Measurements from ENCODE around the gene SMAP2.
A peak's percentile ranks its signal among the peaks of the same experiment; 100 is the strongest.

Gene SMAP2

DNA sequence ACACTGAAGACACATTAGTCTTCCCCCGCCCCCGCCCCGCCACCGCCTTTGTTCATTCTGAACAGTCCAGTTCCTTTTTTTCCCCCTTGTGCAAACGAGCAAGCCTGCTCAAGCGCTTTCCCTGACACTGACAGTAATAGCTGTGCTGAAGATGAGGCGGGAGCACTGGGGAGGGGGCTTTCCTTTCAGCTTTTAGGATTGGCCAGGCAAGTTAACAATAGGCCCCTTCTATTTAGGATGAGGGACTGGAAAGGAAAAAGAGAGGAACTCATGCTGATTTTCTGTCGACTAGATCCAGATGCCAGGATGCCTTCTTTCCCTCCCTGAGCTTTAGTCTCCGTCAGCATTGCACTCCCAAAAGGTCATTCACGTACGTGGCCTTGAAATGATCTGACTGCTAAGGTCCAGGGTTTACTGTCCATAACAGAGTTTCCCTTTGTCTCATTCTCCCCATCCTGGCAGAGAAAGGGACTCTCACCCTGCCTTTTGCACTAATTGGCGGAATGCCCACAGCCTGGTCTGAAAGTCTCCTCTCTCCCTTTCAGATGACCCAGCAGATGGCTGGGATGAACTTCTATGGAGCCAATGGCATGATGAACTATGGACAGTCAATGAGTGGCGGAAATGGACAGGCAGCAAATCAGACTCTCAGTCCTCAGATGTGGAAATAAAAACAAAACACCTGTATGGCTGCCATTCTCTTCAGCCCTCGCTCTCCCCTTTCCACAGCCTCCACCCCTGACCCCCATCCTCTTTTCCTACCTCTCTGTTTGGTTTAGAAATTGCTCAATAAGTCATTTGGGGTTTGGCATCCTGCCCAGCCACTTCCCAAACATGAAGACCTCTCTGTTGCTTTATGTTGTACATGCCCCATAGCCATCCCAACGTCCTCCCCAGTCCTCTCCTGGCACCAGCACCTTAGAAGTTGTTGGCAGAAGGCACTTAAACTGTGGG is 48.2 kb downstream of the SMAP2 start:
- no peak for DNase-seq (ENCODE audit: low read depth)

DNA sequence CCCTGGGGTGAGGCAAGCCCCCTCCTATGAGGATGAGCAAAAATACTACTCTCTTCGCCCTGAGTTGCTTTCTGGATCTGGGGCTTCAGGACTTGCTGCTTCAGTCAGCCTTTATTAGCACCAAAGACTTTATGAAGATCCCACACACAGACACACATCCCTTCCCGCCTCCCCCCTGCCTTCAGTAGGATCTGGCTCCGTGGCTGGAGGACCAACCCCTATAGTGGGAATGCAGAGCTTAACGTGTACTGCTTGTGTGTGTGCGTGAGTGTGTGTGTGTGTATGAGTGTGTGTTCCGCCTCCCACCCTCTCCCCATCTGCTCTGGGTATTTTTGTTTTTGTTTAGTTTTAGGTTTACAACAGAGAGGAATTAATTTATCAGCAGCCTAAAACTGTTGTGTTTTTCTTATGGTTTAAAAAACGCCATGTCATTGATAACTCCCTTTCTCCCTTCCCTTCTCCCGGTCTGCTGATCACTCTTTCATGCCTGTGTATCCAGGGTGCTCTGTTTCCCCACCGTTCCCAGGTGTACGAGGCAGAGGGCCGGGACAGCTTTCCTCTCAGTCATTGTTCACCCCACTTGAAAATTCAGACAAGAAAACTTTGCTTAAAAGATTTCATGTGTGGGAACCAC is 49.2 kb downstream of the SMAP2 start:
- no peak for DNase-seq (ENCODE audit: low read depth)

DNA sequence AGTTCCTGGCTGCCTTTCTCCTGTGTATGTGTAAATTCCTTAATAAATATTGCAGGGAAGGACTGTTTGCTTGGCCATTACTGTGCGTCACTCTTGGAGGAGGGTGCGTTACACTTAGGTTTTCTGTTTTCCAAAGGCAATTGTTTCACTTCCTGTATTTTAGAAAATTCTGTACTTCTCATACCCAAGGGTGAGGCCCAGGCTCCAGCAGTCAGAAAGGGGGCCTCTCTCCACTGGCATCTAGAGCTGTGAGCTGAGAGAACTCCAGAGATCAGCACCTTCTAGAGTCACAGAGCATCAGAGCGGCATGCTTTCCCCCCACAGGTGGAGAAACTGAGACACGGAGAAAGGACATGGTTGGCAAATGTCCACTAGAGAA is 49.7 kb downstream of the SMAP2 start:
- no peak for DNase-seq (ENCODE audit: low read depth)

DNA sequence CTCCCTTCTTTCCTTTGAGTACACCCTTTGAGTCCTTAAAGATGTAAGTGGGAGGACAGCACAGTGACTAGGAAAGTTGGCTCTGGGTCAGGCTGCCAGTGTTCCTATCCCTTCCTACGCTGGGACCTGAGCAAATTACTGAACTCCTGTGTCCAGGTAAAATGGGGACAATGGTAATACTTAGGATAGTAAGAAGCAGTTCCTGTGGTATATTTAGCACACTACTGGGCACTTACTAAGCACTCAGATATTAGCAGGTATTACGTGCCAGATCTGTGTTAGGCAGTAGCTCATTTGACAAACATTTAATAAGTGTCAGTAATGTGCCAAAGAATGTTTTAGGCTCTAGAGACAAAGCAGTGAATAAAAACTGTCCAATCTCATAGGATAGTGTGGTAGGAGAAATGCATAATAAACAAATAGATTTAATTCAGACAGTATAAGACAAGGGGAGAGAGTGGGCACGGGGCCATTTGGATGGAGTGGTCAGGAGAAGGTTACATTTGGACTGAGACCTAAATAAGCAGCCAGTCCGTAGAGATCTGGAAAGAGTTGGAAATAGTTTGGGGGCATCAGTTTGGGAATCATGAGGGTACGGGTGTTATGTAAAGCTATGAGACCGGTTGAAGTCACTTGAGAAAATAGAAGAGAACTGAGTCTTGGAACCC is 50.6 kb downstream of the SMAP2 start:
- no peak for DNase-seq (ENCODE audit: low read depth)

DNA sequence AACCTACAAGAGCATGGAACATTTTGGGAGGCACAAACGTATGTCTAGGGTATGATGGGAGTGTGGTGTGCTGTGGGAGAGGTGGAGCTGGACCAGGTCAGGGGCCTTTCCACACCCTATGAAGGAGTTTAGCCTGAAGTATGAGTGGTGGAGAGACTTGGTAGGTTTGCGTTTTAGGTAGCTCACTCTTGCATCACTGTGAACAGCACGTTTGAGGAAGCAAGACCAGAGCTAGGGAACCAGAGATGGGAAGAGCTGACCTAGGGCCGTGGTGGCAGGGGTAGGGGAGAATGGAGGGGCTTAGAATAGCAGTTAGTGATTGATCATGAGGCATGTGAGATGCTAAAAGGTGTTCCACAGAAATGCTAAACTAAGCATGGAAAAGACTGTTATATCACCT is 51.7 kb downstream of the SMAP2 start:
- no peak for DNase-seq (ENCODE audit: low read depth)

DNA sequence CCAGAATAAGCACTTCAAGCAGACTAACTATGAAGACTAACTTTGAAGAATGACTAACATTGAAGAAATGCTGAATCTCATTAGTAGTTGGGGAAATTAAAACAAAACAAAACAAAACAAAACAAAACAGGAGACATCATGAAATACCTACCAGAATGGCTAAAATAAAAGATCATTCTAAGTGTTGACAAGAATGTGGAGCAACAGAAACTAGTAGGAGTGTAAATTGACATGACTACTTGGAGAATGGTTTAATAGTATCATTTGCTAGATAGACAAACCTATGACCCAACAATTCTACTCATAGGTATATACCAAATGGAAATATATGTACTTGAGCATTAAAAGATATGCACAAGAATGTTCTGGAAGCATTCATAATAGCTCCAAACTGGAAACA is 57.9 kb downstream of the SMAP2 start:
- DNase-seq (ENCODE audit: low read depth): no peak

DNA sequence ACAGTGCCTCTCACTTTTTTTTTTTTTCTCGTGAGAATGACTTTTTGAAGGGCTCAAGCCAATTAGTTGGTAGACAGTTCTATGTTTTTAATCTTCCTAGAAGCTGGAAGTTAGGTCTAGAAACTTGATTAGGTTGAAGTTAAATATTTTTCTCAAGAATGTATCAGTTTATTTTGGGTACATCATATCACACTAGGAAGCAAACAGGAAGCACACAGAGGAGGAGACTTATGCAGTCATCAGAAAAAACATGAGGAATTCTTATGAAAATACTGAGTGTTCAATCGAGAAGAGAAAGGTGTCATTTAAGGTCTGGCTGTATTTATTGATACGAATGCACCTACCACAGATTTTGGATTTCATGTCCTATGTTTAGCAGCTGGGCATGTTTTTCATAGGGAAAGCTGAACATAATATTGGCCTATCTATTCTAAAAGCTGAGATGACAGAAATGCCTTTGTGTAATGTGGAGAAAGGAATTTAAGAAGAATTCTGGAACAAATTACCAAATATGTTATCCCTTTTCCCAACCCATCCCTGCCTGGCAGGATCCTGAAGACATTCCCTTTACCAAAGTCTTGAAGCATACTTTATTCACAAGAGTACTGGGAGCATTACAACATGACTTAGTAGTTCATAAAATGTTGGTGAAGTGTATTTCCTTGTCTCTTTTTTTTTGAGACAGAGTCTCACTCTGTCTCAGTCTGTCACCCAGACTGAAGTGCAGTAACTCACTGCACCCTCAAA is 59.3 kb downstream of the SMAP2 start:
- no peak for DNase-seq (ENCODE audit: low read depth)

DNA sequence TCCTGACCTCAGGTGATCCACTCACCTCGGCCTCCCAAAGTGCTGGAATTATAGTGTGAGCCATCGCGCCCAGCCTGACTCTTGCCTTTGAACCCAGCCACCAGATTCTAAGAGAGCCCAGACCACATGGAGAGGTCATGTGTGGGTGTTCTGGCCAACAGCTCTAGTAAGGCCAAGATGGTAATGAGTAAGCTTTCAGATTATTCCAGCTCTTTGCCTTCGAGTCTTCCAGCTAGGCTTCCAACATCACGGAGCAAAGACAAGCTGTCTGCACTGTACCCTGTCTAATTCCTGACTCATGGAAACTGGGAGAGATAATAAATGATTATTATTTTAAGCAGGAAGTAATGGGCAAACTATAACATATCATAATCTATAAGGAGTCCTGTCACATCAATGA is 61.9 kb downstream of the SMAP2 start:
- DNase-seq (ENCODE audit: low read depth): no peak

DNA sequence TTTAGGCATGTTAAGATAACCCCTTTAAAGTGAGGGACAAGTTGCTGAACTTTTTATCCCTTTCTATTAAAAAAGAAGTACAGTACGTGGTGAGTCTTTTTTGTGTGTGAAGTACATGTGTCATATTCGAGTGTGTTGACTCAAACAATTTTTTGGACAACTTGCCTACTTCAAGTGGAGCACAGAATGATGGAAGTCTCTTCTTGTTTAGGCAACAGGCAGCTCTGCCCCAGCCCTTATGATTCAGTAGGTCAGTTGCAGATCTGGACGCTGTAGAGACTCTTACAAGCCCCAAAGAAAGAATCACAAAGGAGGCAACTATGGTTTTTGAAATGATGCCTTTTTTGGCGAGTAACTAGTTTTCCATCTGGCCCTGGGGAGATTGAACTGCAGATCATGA is 62.3 kb downstream of the SMAP2 start:
- no peak for DNase-seq (ENCODE audit: low read depth)

DNA sequence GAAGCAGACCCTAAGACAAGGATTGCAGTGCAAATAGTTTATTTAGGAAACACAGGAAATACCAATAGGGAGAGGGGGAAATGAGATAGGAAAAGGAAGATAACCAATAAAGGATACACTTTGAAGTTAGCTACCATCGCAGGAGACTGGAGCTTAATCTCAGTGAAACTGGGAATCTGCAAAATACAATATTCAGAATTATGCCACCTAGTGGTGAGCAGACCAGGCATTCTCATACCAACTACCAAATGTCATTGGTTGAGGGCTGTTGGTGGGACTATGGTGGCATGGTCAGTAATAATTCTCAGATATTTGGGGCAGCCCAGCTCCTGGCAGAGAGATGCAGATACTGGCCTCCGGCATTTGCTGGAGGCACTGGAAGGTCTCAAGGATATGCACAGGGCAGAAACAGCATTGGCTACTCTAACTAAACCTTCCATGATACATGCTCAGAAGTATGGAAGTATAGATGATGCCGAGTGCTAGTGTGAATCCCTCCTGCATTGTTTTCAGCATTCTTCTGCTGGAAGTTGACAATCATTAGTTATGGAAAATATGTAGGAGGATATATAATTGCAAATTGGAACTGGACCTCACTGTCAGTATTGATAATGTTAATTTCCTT is 65.0 kb downstream of the SMAP2 start:
- DNase-seq (ENCODE audit: low read depth): no peak

DNA sequence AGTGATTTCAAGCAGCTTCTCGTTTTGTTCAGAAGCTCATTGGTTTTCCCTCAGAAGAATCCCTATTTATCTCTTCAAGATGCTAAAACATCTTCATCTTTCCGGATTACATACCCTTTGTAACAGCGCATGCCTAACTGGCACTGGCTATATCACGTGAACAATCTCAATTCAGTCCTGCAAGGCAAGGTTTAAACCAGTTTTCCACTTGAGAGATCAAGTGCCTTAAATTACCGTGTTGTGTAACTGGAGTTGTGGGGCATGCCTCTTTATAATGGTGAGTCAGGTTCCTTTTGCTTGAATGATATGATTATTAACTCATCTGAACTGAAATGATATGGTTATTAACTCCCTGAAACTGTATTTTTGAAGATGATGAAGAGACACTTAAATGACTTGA is 65.7 kb downstream of the SMAP2 start:
- DNase-seq (ENCODE audit: low read depth): no peak

DNA sequence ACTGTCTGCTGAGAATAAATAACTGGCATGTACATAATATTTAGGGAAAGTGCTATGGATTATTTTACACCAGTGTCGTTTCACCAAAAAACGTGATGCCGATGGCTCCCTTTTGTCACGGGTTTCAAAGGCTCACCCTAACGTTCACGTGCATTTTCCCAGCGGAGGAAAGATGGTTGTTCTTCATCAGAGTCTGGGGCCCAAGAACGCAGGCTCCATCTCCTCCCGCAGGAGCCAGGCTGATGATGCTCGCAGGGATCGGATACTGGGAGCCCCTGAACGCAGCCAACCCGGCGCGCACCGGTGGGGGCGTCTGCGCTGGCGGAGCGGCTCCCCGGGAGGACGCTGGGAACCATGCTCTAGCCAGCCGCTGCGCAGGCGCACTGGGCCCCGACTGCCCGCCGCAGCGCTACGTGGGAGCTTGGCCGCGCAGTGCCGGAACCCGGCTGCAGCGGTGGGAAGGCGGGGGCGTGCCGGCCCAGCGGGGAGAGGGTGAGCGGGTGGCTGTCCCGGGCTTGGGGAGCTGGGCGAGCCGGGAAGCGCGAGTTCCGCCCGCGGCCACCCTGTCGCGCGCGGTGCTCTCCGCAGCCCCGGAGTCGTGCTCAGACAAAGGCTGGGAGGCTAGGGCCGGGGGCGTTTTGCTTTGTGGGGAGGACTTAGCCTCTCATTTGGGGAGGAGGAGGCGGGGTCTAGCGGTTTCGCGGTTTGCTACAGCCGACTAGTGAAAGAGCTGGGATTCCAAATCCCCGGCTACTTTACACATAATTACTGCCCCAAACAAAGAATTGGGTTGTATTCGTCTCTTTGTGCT is 76.4 kb downstream of the SMAP2 start, which contains the start of gene ZFP69B:
ZFP69B (plus strand) TSS at position 793 of the 811 bp plus-strand sequence. CDS start 486 bp downstream, outside the sequence.
- DNase-seq (ENCODE audit: low read depth): peak; percentile 87

DNA sequence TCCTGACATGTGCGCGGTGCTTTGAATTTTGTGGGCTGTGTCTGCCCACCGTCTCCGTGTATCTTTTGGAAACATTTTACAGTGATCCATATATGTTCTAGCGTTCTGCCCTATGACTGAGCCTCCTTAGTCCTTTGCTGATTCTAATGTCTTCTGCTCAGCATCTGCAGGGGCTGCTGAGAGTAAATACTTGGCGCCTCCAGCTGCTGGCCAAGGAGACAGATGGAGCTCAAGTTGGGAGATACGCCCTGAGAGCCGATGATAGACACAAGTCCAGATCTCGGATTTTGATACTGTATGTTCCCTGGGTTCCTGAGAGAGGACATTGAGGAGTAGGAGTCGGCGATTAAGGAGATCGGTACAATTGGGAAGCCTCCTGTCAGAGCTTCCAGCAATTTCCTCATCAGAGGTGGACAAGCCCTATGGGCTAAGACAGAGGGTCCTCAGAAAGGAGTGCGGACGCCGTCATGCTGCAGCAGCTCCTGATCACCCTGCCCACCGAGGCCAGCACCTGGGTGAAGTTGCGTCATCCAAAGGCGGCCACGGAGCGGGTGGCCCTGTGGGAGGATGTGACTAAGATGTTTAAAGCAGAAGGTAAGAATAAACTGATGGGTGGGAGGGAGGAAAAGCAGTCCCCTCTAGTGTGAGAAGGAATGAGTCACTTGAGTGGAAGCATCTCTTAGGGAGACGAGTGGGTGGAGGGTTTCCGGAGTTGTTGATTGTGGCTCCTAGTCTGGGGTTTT is 77.1 kb downstream of the SMAP2 start:
- peak; percentile 58 for DNase-seq (ENCODE audit: low read depth)

DNA sequence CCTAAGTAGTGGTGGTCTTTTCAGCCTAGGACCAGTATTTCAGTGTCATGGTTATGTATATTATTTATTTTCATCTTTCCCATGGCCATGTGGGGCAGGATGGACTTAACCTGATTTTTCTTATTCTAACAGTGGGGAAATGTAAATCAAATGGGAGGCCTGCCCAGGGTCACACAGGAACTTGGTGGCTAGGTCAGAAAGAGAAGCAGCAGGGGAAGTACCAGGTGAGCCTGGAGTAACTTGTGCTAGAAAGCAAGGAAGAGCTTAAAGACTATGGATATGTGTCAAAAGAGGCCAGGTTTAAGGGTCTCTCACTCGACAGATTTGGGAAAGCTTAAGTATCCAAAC is 77.7 kb downstream of the SMAP2 start:
- no peak for DNase-seq (ENCODE audit: low read depth)

DNA sequence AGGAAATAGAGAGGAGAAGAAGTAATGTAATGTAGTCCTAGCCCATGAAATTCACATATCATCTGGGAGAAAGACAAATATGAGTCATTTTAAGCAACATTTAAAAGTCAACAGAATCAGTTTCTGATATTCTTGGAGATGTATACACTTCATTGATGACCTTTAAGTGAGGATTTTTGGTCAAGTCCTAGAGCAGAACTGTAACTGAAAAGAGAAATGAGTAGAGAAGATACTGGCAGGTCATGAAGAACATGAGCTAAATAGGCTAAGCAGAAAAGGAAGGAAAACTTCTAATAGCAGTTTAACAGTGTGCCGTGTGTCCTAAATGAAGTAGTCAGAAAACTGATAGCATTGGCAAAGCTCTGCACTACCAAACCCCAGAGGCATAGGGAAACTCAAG is 81.3 kb downstream of the SMAP2 start:
- no peak for DNase-seq (ENCODE audit: low read depth)

DNA sequence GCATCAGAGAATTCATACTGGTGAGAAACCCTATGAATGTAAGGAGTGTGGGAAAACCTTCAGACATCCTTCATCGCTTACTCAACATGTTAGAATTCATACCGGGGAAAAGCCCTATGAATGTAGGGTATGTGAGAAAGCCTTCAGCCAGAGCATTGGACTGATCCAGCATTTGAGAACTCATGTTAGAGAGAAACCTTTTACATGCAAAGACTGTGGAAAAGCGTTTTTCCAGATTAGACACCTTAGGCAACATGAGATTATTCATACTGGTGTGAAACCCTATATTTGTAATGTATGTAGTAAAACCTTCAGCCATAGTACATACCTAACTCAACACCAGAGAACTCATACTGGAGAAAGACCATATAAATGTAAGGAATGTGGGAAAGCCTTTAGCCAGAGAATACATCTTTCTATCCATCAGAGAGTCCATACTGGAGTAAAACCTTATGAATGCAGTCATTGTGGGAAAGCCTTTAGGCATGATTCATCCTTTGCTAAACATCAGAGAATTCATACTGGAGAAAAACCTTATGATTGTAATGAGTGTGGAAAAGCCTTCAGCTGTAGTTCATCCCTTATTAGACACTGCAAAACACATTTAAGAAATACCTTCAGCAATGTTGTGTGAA is 89.5 kb downstream of the SMAP2 start:
- no peak for DNase-seq (ENCODE audit: low read depth)

DNA sequence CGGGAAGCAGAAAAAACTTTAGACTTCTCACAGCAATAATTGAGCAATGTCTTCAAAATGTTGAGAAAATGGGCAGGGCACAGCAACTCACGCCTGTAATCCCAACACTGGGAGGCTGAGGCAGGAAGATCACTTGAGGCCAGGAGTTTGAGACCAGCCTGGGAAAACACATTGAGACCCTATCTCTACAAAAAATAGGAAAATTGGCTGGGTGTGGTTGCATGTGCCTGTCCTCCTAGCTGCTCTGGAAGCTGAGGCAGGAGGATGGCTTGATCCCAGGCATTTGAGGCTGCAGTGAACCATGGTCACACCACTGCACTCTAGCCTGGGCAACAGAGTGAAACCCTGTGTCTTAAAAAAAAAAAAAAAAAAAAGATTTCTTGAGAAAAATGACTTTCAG is 95.8 kb downstream of the SMAP2 start:
- DNase-seq (ENCODE audit: low read depth): no peak

Measured in stimulated activated CD8-positive, alpha-beta memory T cell treated with anti-CD3 and anti-CD28 coated beads, Interleukin-7, amount 100 ng/mL, for 24 hours (primary cell).